Stimulated activated CD4-positive, alpha-beta T cell treated with anti-CD3 and anti-CD28 coated beads, TNF-alpha, amount 100 ng/mL, for 1 hour (primary cell): ENCODE results near the gene CMIP.

Source experiments
- DNase-seq, 3 donors: peaks; one replicate each; pipeline ENCODE4 v3.0.0-alpha.2; 2020; ENCODE audit warnings: low read depth in 3 of 3, low spot score in 1 of 3

Gene CMIP

DNA sequence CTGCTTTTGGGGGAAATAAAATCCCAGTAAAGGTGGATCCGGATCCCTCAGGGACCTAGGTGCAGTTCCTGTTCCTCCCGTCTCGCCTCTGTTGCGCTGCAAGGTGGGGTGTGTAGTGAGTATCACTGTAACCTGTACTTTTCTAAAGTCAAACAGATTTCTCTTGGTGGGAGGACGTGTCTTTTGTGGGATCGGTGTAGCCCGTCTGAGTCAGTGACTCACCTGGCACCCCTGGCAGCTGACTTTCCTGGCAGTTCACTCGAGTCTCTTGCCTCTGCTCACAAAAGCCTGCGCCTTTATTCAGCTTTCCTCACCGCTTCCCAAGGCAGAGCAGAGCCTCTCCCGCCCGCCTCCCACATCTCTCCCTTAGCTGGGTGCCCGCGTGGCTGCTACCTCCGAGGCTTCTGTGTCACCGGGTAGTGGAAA lies 85.7 kb downstream of the CMIP start:
- no peak for DNase-seq

GRCh38 chr16:81530814-81531213 lies 86.2 kb downstream of the CMIP start:
- no peak for DNase-seq

DNA sequence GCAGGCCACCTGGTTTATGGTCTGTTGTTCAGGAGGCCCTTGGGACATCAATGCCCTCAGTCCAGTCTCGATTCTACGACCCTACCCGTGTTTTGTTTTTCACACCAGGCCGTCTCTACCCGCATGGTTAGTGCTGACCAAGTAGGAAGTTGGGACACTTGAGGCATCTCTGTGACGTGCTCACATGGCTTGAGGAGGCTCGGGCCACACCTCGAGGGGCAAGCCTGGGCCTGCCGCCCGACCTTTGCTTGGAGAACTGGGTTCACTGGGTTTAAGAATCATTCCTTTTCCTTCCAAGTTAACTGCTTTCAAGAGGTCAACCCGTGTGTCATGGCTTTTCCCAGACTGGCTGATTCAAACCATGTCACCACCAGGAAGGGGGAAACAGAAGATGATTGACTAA lies 86.8 kb downstream of the CMIP start:
- no peak for DNase-seq

- DNase-seq, result no peak
These were observed 88.0 kb downstream of the CMIP start for GRCh38 chr16:81532491-81533174.

GRCh38 chr16:81533175-81533507 lies 88.5 kb downstream of the CMIP start:
- no peak for DNase-seq

DNA sequence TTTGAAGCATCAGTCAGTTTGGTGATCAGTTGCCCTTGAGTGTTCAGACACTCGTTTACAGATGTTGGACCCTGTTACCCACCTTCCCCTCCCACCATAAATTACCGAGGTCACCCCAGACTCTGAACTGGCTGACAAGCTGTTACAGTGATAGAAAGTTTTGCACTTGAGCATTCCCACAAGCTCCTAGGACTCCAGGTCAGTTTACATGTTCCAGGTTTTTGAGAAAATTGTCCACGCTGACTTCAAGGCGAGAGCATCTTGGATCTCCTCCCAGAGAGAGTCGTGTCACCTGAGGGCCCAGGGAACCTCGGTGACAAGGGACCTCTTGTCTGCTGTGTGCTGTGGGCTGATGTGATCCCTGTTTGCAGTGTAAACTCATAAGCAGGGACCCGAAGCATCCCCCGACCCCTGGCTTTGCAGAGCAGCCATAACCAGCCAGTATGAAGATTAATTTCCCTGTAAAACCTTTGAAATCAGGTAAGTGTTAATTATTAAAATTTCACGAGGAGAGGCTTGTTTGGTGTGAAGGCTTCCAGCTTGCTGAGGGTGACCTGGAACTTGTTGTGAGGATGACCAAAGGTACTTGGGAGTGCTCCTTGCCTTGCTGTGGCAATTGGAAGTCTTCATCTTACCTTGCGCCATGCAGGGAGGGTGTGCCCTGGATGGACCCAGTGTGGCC lies 91.2 kb downstream of the CMIP start:
- DNase-seq, result no peak

DNA sequence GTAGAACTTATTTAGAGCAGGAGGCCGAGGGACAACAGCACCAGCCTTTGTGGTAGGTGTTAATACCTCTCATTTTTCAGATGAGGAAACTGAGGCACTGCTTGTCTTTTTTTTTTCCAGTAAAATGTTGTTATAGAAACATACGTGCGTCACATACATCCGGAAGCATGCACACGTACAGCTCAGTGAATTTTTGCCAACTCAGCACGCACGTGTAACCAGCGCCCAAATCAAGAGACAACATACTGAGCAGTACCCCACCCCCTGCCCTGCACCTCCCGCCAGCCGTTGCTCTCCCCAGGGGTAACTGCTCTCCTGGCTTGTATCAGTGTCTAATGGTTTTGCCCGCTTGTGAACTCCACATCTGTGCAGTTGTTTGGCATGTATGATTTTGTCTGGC lies 92.0 kb downstream of the CMIP start:
- DNase-seq, result no peak

- DNase-seq, result no peak
These were observed 93.3 kb downstream of the CMIP start for GRCh38 chr16:81537721-81538561.

DNA sequence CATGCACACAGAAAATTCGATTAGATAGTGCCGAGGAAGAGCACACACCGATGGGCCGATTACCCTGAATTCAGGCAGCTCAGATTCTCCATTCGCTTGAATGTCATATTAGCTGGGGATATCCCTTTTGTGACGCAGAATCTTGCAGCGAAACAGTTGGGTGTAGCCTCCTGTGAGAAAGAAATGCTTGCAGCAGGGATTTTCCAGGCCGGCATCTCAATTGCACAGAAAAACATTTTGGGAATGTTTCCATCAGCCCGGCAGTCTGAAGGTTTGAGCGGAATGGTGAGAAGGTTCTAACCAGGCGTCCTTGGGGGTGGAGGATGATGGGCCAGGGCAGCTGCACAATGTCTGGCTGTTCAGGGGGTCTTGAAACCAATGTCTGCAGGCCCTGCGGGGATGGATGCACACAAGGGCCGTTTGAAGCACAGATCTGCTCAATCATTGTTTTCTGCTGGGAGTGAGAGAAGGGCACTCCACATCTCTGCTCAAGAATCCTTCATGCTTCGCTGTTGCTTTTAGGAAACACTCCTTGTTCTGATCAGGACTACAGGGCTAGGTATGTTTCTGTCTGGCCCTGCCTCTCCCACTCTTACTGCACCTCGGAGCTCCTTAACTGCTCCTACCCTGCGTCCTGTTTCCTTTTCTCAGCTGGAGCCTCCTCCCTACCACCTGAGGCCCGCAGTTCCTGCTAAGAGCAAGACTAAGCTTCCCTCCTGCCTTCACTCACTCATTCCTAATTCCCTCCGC lies 94.6 kb downstream of the CMIP start:
- no peak for DNase-seq

GRCh38 chr16:81539759-81540472 lies 95.3 kb downstream of the CMIP start:
- no peak for DNase-seq

DNA sequence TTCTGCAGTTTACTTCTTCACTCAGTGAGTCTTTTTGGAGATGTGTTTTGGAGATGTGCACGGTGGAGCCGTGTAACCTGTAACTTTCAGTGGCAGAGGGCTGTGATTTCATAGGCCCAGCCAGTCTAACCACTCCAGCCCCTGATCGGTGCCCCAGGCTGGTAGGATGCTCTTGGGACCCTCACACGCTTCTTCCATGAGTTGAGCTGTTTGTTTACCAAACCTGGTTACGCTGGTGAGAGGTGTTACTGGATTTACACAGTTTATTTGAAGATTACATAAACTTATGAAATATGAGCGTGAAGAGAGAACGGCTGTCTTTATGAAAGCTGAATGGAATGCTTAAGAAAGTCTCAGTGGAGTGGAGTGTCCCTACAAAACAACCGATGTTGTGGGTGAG lies 96.7 kb downstream of the CMIP start:
- DNase-seq, result no peak

- DNase-seq, result no peak
These were observed 98.3 kb downstream of the CMIP start for GRCh38 chr16:81542609-81543570.

DNA sequence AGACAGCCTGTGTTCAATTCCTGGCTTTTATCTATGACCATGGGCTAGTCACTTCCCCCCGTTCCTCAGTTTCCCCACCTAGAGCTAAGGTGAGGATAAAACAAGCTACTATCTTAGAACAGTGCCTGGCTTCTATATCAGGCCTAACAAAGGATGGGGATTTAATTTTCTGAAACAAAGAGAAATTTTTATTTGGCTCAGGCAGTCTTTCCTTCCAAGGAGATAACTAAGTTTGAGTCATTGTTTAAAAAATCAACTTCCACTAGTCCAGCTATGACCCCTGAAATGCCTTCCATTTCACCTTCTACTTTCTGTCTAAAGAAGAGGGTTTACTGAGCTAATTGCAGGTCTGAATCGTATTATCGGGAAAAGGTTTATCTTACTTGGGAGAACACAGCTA lies 99.0 kb downstream of the CMIP start:
- DNase-seq, result no peak

DNA sequence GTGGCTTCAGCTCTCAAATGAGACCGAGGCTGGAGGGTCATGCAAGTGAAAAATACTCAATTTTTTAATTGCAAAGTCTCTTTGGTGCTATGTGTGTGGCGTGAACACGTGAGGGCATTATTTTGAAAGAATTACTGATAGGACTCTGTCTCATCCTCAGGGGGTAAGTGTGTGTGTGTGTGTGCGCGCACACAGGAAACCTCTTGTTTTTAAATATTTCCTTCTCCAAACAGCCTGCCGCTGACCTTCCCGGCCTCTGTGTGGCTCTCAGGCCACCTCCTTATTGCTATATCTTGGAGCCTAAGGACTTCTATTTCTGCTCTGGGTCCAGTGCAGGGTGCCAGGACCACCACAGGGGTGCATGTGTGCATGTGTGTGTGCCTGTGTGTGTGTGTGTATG lies 99.7 kb downstream of the CMIP start:
- no peak for DNase-seq

DNA sequence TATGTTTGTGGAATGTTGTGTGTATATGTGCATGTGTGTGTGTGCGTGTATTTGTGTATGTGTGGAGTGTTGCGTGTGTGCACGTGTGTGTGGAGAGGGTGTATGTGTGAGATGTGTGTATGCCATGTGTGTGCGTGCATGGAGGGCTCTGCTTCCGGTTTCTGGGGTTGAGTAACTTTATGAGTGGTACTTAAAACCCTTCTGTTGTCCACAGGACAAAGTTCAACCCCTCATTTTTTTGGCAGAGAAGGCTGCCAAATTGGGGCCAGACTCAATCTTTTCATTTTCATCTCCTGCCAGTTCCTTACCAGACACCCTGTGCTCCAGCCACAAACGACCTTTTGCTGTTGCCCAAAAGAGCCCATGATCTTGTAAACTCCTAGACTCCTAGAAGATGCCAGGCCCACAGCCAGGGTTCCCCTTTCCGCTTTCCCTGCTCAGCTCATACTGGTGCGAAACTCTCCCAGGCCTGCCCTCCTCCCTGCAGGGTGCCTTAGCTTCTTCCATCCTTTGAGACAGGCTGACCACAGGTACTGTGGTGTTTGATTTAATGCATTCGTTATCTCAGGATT lies 100.2 kb downstream of the CMIP start:
- no peak for DNase-seq

GRCh38 chr16:81545470-81546250 lies 101.1 kb downstream of the CMIP start:
- no peak for DNase-seq

- no peak for DNase-seq
These were observed 102.2 kb downstream of the CMIP start for GRCh38 chr16:81546781-81547180.

DNA sequence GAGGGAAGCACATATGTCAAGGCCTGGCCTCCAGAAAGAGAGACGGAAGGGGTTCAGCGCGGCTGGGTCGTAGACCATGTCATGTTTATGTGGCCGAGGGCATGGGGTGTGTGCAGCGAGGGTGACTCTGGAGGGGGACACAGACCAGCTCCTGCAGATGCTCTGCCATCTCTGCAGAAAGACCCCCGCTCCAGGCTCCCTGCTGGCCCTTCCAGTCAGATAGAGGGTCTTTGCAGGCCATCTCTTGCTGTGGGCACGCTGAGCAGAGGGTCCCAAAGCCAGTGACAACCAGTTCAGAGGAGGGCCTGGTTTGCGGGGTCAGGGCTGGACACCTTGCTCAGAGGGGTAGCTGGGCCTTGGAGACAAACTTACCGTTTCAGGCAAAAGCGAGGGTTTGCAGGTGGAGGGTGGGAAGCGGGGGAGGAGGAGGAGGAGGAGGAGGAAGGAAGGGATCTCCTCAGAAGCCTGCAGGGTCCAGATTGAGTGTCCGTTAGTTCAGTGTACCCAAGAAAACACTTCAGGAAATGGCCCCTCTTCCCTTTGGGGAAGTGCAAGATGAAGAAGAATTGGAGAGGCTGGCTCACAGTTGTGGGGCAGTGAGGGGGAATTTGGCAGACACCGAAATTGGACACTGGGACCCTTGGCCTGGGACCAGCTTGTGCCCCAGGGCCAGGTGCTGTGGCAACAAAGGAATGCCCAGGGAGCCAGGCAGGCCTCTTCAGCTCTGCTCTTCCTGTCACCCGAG lies 102.8 kb downstream of the CMIP start:
- no peak for DNase-seq
